HEK293 (cell line): ENCODE measurements around the gene EIF3B.

Experiments used
- CTCF ChIA-PET: fragments of 350-600 bp; formaldehyde crosslinking; extraction: SDS; loops from one replicate; lab custom pipeline; 2021; ENCODE audit warnings: antibody characterized with exemption; lab: Yijun Ruan, JAX
- POLR2A ChIA-PET: fragments of 300-600 bp; formaldehyde crosslinking; extraction: SDS; loops from one replicate; lab custom pipeline; 2020; ENCODE audit warnings: antibody characterized with exemption, inconsistent platforms; lab: Yijun Ruan, JAX
- H3K27ac ChIP-seq: fragments of 200-500 bp; sonication (Bioruptor generic); 2 replicates; pipeline ENCODE4 v1.5.1; 2014; ENCODE audit warnings: low read depth, low read length, control low read depth, inconsistent platforms; ENCODE audit errors: extremely low read depth
- H3K36me3 ChIP-seq, 2 experiments: fragments of 200-500 bp in 1 of 2; sonication (Bioruptor generic) in 1 of 2; 1 replicate in 1 of 2; 2 replicates in 1 of 2; pipeline ENCODE4 v1.5.1; 2014 to 2017; ENCODE audit warnings: inconsistent platforms in 2 of 2, low read length in 2 of 2; ENCODE audit not compliant: control insufficient read depth in 2 of 2, insufficient read depth in 1 of 2
- H3K4me1 ChIP-seq: fragments of 200-500 bp; sonication (Bioruptor generic); 2 replicates; pipeline ENCODE4 v1.5.1; 2014; ENCODE audit warnings: mild to moderate bottlenecking, low read length, inconsistent platforms; ENCODE audit not compliant: control insufficient read depth, insufficient read depth
- H3K4me3 ChIP-seq: 2 replicates; pipeline ENCODE4 v1.5.1; 2011; ENCODE audit warnings: low read depth, mild to moderate bottlenecking, control low read depth, low read length, moderate library complexity
- H3K9me3 ChIP-seq: fragments of 200-500 bp; sonication (Bioruptor generic); 2 replicates; pipeline ENCODE4 v1.5.1; 2014; ENCODE audit warnings: low read depth, low read length, inconsistent platforms; ENCODE audit not compliant: control insufficient read depth, insufficient read depth
- KLF9 ChIP-seq: fragments of 450-650 bp; formaldehyde crosslinking; IDR thresholded peaks from 2 replicates; pipeline ENCODE4 v1.5.1; 2016; ENCODE audit warnings: missing biosample characterization, missing genetic modification characterization, low read depth
- OSR2 ChIP-seq: fragments of 450-650 bp; formaldehyde crosslinking; IDR thresholded peaks from 2 replicates; pipeline ENCODE4 v1.5.1; 2016; ENCODE audit warnings: missing biosample characterization, missing genetic modification characterization
- SP7 ChIP-seq: fragments of 450-650 bp; formaldehyde crosslinking; IDR thresholded peaks from 2 replicates; pipeline ENCODE4 v1.5.1; 2016; ENCODE audit warnings: missing biosample characterization, missing genetic modification characterization
- TCF7L2 ChIP-seq: IDR thresholded peaks from 2 replicates; pipeline ENCODE4 v1.6.1; 2011; ENCODE audit warnings: low read depth, mild to moderate bottlenecking, inconsistent platforms, low read length, moderate library complexity, borderline replicate concordance
- TRIM28 ChIP-seq: IDR thresholded peaks from 2 replicates; pipeline ENCODE4 v1.6.1; 2011; ENCODE audit warnings: low read length, control low read depth, borderline replicate concordance
- WT1 ChIP-seq: fragments of 450-650 bp; formaldehyde crosslinking; IDR thresholded peaks from 2 replicates; pipeline ENCODE4 v1.5.1; 2016; ENCODE audit warnings: missing biosample characterization, missing genetic modification characterization
- ZBTB1 ChIP-seq: fragments of 450-650 bp; formaldehyde crosslinking; IDR thresholded peaks from 2 replicates; pipeline ENCODE4 v1.5.1; 2016; ENCODE audit warnings: missing biosample characterization, missing genetic modification characterization
- ZFHX2 ChIP-seq: fragments of 450-650 bp; formaldehyde crosslinking; conservative IDR thresholded peaks from 2 replicates; pipeline ENCODE4 v1.5.1; 2016; ENCODE audit warnings: missing biosample characterization, missing genetic modification characterization
- ZNF140 ChIP-seq: fragments of 450-650 bp; formaldehyde crosslinking; IDR thresholded peaks from 2 replicates; pipeline ENCODE4 v1.5.1; 2016; ENCODE audit warnings: missing biosample characterization, missing genetic modification characterization
- ZNF146 ChIP-seq: fragments of 450-650 bp; formaldehyde crosslinking; IDR thresholded peaks from 2 replicates; pipeline ENCODE4 v1.5.1; 2016; ENCODE audit warnings: missing biosample characterization, missing genetic modification characterization
- ZNF202 ChIP-seq: fragments of 450-650 bp; formaldehyde crosslinking; IDR thresholded peaks from 2 replicates; pipeline ENCODE4 v1.5.1; 2016; ENCODE audit warnings: missing biosample characterization, missing genetic modification characterization, borderline replicate concordance
- ZNF211 ChIP-seq: fragments of 450-650 bp; formaldehyde crosslinking; IDR thresholded peaks from 2 replicates; pipeline ENCODE4 v1.5.1; 2016; ENCODE audit warnings: low read depth, missing biosample characterization, missing genetic modification characterization
- ZNF354C ChIP-seq: fragments of 450-650 bp; formaldehyde crosslinking; IDR thresholded peaks from 2 replicates; pipeline ENCODE4 v1.5.1; 2016; ENCODE audit warnings: missing biosample characterization, missing genetic modification characterization, low read depth, borderline replicate concordance
- ZNF433 ChIP-seq: fragments of 450-650 bp; formaldehyde crosslinking; IDR thresholded peaks from 2 replicates; pipeline ENCODE4 v1.5.1; 2016; ENCODE audit warnings: missing biosample characterization, missing genetic modification characterization, low read depth
- ZNF514 ChIP-seq: fragments of 450-650 bp; formaldehyde crosslinking; IDR thresholded peaks from 2 replicates; pipeline ENCODE4 v1.5.1; 2016; ENCODE audit warnings: missing biosample characterization, missing genetic modification characterization
- ZNF558 ChIP-seq: fragments of 450-650 bp; formaldehyde crosslinking; IDR thresholded peaks from 2 replicates; pipeline ENCODE4 v1.5.1; 2016; ENCODE audit warnings: missing biosample characterization, missing genetic modification characterization
- ZNF600 ChIP-seq: fragments of 450-650 bp; formaldehyde crosslinking; IDR thresholded peaks from 2 replicates; pipeline ENCODE4 v1.5.1; 2016; ENCODE audit warnings: missing biosample characterization, missing genetic modification characterization
- ZNF624 ChIP-seq: fragments of 450-650 bp; formaldehyde crosslinking; IDR thresholded peaks from 2 replicates; pipeline ENCODE4 v1.5.1; 2017; ENCODE audit warnings: missing biosample characterization, missing genetic modification characterization
- ZNF654 ChIP-seq: fragments of 450-650 bp; formaldehyde crosslinking; IDR thresholded peaks from 2 replicates; pipeline ENCODE4 v1.5.1; 2016; ENCODE audit warnings: low read depth, missing biosample characterization, missing genetic modification characterization
- ZNF792 ChIP-seq: fragments of 450-650 bp; formaldehyde crosslinking; IDR thresholded peaks from 2 replicates; pipeline ENCODE4 v1.5.1; 2016; ENCODE audit warnings: missing biosample characterization, missing genetic modification characterization
- ZNF837 ChIP-seq: fragments of 450-650 bp; formaldehyde crosslinking; IDR thresholded peaks from 2 replicates; pipeline ENCODE4 v1.5.1; 2016; ENCODE audit warnings: missing biosample characterization, missing genetic modification characterization
- TF ChIP-seq, protein P1 (sequence below): fragments of 450-650 bp; formaldehyde crosslinking; IDR thresholded peaks from 2 replicates; pipeline ENCODE4 v1.5.1; 2016; ENCODE audit warnings: missing biosample characterization, missing genetic modification characterization, low read depth
- TF ChIP-seq, protein P2 (sequence below): fragments of 450-650 bp; formaldehyde crosslinking; IDR thresholded peaks from 2 replicates; pipeline ENCODE4 v1.5.1; 2016; ENCODE audit warnings: missing biosample characterization, missing genetic modification characterization, borderline replicate concordance
- TF ChIP-seq, protein P3 (sequence below): fragments of 450-650 bp; formaldehyde crosslinking; IDR thresholded peaks from 2 replicates; pipeline ENCODE4 v1.5.1; 2017; ENCODE audit warnings: missing biosample characterization, missing genetic modification characterization
- TF ChIP-seq, protein P4 (sequence below): fragments of 450-650 bp; formaldehyde crosslinking; IDR thresholded peaks from 2 replicates; pipeline ENCODE4 v1.5.1; 2016; ENCODE audit warnings: missing biosample characterization, missing genetic modification characterization
- TF ChIP-seq, protein P5 (sequence below): fragments of 450-650 bp; formaldehyde crosslinking; IDR thresholded peaks from 2 replicates; pipeline ENCODE4 v1.5.1; 2017; ENCODE audit warnings: missing biosample characterization, missing genetic modification characterization

EIF3B gene

DNA sequence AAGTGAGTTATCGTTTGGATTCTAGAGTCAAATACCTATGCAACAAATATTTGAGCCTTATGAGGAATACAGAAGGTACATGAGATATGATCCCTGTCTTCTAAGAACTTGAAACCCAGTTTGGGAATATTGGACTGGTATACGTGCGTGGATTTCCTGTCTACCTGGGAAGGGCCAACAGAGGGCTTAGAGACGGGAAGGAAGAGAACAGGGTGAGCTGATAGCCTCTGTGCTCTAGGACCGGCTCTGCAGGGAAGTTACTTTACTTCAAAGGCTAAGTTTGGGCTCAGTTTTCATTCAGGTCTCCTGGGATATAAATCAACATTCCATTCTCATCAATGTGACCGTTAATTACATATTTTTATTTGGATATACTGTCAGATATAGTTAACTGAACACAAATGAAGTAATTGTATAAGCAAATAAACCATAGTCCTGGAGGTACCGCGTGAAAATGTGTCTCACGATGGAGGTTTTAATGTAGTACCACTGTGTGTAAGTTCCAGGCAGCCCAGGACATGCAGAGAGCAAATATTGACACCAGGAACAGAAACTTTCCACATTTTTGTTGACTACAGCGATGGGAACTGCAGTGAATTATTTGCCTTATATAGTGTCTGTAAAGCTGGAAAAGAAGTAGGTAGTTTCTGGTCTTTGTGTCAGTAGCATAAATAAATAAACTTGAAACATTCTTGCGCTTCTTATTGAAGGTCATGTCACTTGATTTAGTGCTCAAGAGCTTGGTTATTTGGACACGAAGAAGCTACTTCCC lies 57.4 kb downstream of the EIF3B start:
- POLR2A ChIA-PET = interaction anchor here (1.1 kb wide), 1 partner anchor 9 kb away, joined by 3 read pairs; no protein-coding TSS in a partner anchor
- H3K4me1 ChIP-seq = peaks cover 29% of the 10 kb centered on the region
- CTCF ChIA-PET = interaction anchor here (0.5 to 2.1 kb wide), 7 partner anchors 9 to 826 kb away, joined by 3 to 10 read pairs (median 4); no protein-coding TSS in a partner anchor

More for the DNA sequence above, 57.4 kb downstream of the EIF3B start:
- Histone ChIP-seq H3K27ac (no peak overlapping the region), H3K9me3 (no peaks in the 10 kb centered on the region), H3K4me3 (no peak overlapping the region), H3K36me3 (no peaks in the 10 kb centered on the region)
- TF ChIP-seq ZNF354C (tag by site-specific recombination) (no peak), ZNF433 (tag by site-specific recombination) (no peak), ZNF837 (tag by site-specific recombination) (no peak), ZNF624 (no peak), TCF7L2 (peak; percentile 42; the same call in 1 of the 2 replicates), OSR2 (tag by site-specific recombination) (peak; percentile 39; the same call in 1 of the 2 replicates), SP7 (tag by site-specific recombination) (peak; percentile 50; the same call in 1 of the 2 replicates), ZNF146 (tag by site-specific recombination) (no peak), ZNF558 (tag by site-specific recombination) (no peak), ZNF140 (tag by site-specific recombination) (no peak), ZBTB1 (no peak), ZNF600 (tag by site-specific recombination) (no peak), ZNF654 (no peak), ZNF514 (tag by site-specific recombination) (no peak), ZNF211 (tag by site-specific recombination) (no peak), WT1 (tag by site-specific recombination) (no peak), ZNF202 (tag by site-specific recombination) (no peak), KLF9 (tag by site-specific recombination) (no peak), TRIM28 (no peak), ZNF792 (no peak), ZFHX2 (no peak)
- TF ChIP-seq, protein P1, sequence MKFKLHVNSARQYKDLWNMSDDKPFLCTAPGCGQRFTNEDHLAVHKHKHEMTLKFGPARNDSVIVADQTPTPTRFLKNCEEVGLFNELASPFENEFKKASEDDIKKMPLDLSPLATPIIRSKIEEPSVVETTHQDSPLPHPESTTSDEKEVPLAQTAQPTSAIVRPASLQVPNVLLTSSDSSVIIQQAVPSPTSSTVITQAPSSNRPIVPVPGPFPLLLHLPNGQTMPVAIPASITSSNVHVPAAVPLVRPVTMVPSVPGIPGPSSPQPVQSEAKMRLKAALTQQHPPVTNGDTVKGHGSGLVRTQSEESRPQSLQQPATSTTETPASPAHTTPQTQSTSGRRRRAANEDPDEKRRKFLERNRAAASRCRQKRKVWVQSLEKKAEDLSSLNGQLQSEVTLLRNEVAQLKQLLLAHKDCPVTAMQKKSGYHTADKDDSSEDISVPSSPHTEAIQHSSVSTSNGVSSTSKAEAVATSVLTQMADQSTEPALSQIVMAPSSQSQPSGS (tag by site-specific recombination) = no peak
- TF ChIP-seq, protein P2, sequence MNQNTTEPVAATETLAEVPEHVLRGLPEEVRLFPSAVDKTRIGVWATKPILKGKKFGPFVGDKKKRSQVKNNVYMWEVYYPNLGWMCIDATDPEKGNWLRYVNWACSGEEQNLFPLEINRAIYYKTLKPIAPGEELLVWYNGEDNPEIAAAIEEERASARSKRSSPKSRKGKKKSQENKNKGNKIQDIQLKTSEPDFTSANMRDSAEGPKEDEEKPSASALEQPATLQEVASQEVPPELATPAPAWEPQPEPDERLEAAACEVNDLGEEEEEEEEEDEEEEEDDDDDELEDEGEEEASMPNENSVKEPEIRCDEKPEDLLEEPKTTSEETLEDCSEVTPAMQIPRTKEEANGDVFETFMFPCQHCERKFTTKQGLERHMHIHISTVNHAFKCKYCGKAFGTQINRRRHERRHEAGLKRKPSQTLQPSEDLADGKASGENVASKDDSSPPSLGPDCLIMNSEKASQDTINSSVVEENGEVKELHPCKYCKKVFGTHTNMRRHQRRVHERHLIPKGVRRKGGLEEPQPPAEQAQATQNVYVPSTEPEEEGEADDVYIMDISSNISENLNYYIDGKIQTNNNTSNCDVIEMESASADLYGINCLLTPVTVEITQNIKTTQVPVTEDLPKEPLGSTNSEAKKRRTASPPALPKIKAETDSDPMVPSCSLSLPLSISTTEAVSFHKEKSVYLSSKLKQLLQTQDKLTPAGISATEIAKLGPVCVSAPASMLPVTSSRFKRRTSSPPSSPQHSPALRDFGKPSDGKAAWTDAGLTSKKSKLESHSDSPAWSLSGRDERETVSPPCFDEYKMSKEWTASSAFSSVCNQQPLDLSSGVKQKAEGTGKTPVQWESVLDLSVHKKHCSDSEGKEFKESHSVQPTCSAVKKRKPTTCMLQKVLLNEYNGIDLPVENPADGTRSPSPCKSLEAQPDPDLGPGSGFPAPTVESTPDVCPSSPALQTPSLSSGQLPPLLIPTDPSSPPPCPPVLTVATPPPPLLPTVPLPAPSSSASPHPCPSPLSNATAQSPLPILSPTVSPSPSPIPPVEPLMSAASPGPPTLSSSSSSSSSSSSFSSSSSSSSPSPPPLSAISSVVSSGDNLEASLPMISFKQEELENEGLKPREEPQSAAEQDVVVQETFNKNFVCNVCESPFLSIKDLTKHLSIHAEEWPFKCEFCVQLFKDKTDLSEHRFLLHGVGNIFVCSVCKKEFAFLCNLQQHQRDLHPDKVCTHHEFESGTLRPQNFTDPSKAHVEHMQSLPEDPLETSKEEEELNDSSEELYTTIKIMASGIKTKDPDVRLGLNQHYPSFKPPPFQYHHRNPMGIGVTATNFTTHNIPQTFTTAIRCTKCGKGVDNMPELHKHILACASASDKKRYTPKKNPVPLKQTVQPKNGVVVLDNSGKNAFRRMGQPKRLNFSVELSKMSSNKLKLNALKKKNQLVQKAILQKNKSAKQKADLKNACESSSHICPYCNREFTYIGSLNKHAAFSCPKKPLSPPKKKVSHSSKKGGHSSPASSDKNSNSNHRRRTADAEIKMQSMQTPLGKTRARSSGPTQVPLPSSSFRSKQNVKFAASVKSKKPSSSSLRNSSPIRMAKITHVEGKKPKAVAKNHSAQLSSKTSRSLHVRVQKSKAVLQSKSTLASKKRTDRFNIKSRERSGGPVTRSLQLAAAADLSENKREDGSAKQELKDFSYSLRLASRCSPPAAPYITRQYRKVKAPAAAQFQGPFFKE (tag by site-specific recombination) = no peak
- TF ChIP-seq, protein P3, sequence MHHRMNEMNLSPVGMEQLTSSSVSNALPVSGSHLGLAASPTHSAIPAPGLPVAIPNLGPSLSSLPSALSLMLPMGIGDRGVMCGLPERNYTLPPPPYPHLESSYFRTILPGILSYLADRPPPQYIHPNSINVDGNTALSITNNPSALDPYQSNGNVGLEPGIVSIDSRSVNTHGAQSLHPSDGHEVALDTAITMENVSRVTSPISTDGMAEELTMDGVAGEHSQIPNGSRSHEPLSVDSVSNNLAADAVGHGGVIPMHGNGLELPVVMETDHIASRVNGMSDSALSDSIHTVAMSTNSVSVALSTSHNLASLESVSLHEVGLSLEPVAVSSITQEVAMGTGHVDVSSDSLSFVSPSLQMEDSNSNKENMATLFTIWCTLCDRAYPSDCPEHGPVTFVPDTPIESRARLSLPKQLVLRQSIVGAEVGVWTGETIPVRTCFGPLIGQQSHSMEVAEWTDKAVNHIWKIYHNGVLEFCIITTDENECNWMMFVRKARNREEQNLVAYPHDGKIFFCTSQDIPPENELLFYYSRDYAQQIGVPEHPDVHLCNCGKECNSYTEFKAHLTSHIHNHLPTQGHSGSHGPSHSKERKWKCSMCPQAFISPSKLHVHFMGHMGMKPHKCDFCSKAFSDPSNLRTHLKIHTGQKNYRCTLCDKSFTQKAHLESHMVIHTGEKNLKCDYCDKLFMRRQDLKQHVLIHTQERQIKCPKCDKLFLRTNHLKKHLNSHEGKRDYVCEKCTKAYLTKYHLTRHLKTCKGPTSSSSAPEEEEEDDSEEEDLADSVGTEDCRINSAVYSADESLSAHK (tag by site-specific recombination) = no peak
- TF ChIP-seq, protein P4, sequence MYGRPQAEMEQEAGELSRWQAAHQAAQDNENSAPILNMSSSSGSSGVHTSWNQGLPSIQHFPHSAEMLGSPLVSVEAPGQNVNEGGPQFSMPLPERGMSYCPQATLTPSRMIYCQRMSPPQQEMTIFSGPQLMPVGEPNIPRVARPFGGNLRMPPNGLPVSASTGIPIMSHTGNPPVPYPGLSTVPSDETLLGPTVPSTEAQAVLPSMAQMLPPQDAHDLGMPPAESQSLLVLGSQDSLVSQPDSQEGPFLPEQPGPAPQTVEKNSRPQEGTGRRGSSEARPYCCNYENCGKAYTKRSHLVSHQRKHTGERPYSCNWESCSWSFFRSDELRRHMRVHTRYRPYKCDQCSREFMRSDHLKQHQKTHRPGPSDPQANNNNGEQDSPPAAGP (tag by site-specific recombination) = no peak
- TF ChIP-seq, protein P5, sequence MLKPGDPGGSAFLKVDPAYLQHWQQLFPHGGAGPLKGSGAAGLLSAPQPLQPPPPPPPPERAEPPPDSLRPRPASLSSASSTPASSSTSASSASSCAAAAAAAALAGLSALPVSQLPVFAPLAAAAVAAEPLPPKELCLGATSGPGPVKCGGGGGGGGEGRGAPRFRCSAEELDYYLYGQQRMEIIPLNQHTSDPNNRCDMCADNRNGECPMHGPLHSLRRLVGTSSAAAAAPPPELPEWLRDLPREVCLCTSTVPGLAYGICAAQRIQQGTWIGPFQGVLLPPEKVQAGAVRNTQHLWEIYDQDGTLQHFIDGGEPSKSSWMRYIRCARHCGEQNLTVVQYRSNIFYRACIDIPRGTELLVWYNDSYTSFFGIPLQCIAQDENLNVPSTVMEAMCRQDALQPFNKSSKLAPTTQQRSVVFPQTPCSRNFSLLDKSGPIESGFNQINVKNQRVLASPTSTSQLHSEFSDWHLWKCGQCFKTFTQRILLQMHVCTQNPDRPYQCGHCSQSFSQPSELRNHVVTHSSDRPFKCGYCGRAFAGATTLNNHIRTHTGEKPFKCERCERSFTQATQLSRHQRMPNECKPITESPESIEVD = peak; percentile 43
